ENCODE data around the gene CDKL2.

DNA sequence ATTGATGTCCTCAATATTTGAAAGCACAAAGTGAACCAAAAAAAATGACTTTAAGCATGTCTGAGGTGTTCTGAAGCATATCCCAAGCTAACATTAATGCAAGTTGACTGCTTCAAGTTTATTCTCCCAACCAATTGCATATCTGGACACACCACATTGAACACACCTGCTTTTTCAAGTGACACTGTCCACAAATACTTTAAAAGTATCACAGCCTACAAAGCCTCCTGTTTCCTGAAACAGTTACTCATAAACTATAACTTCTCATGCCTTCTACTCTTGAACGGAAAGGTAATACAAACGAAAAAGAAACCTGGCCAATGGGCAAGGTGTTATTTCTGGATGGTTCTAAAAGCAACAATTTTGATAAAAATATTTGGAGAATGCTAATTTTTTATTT, 1.1 kb downstream of the CDKL2 start:
- TF ChIP-seq, protein P1, sequence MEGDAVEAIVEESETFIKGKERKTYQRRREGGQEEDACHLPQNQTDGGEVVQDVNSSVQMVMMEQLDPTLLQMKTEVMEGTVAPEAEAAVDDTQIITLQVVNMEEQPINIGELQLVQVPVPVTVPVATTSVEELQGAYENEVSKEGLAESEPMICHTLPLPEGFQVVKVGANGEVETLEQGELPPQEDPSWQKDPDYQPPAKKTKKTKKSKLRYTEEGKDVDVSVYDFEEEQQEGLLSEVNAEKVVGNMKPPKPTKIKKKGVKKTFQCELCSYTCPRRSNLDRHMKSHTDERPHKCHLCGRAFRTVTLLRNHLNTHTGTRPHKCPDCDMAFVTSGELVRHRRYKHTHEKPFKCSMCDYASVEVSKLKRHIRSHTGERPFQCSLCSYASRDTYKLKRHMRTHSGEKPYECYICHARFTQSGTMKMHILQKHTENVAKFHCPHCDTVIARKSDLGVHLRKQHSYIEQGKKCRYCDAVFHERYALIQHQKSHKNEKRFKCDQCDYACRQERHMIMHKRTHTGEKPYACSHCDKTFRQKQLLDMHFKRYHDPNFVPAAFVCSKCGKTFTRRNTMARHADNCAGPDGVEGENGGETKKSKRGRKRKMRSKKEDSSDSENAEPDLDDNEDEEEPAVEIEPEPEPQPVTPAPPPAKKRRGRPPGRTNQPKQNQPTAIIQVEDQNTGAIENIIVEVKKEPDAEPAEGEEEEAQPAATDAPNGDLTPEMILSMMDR (IDR thresholded peaks at IDR 0.05): no peak
- TF ChIP-seq POLR2AphosphoS5 (IDR thresholded peaks at IDR 0.05; ENCODE audit: low read depth, low read length) (no peak), SIN3A (IDR thresholded peaks at IDR 0.05; ENCODE audit: borderline replicate concordance, insufficient read depth, low read depth, low read length) (no peak), TCF7L2 (IDR thresholded peaks at IDR 0.05; ENCODE audit: low read depth, low read length) (no peak)
- TF ChIP-seq, protein P2, sequence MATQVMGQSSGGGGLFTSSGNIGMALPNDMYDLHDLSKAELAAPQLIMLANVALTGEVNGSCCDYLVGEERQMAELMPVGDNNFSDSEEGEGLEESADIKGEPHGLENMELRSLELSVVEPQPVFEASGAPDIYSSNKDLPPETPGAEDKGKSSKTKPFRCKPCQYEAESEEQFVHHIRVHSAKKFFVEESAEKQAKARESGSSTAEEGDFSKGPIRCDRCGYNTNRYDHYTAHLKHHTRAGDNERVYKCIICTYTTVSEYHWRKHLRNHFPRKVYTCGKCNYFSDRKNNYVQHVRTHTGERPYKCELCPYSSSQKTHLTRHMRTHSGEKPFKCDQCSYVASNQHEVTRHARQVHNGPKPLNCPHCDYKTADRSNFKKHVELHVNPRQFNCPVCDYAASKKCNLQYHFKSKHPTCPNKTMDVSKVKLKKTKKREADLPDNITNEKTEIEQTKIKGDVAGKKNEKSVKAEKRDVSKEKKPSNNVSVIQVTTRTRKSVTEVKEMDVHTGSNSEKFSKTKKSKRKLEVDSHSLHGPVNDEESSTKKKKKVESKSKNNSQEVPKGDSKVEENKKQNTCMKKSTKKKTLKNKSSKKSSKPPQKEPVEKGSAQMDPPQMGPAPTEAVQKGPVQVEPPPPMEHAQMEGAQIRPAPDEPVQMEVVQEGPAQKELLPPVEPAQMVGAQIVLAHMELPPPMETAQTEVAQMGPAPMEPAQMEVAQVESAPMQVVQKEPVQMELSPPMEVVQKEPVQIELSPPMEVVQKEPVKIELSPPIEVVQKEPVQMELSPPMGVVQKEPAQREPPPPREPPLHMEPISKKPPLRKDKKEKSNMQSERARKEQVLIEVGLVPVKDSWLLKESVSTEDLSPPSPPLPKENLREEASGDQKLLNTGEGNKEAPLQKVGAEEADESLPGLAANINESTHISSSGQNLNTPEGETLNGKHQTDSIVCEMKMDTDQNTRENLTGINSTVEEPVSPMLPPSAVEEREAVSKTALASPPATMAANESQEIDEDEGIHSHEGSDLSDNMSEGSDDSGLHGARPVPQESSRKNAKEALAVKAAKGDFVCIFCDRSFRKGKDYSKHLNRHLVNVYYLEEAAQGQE (IDR thresholded peaks at IDR 0.05; ENCODE audit: insufficient read depth in 1 of 2, low read depth in 2 of 2, low read length in 1 of 2): no peak
